ENCODE measurements around the gene CD44. TPM values are rescaled to one million over a fixed set of nuclear protein-coding genes. Genes with fewer than 3 reads are reported as not detected.

The CD44 gene
- total RNA-seq, 1 donor from 2014 or later: 15.4 TPM

DNA sequence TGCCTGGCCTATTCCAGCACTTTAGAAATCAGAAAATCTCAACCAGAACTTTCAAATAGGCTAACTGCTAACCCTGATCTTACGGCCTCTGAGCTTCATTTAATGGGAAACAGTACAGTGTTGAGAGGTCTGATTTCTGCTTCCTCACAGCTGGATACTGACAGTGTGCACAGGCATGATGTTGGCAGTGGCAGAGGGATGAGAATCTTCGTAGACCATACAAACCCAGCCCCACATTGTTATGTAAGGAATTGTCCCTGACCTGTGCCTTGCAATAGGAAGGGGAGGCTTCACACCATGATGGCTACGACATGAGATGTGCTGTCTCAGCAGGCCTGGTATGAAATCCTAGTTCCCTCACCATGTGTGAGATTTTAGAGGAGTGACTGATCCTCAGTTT is 49.0 kb downstream of the CD44 start:
- ATAC-seq (ENCODE audit: poor library complexity) (no peak), DNase-seq (no peak)
- intact Hi-C loops (cut with DNase I): no loop called here

DNA sequence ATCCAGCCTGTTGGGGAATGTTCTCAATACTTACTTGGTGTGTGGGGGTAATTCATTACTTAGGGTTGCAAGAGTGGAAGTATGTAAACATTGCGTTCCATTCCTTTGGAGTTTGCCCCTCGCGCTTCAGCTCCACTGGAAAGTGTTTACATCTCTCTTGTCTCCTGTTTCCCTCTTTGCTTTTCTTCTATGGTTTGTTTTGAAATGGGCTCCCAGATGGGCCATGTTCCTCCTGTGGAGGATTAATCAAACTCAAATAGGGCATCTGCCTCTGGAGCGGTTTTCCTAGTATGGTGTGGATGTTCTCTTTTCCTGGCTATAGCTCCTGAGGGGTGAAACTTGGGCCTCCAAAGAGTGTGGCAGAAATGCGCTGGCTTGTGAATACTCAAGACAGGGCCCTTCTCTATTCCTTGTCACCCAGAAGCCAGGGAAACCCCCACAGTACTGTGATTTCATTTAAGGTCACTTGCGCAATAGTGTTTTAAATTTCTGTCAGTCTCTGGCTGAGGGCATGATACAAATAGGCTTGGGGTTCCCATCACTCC is 51.9 kb downstream of the CD44 start:
- intact Hi-C loops (cut with DNase I): no loop called here
- ATAC-seq (ENCODE audit: poor library complexity) (peak; percentile 36), DNase-seq (no peak)

DNA sequence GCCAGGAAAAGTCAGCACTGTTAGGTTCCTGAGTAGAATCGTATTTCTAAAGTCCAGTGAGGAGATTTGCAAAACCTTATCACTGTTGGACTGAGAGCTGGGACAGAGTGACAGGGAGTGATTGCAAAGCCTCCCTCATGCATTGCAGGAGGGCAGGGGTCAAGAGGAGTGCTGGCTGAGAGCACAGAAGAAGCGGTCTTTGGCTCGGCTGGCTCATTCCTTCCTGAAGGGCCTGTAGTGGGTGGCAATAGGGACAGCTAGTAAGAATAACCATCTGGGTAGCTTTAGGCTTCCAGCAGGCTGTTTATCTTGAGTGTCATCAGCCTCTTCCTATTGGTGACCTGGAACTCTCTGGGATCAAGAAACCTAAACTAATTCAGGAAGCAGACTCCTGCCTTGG is 53.4 kb downstream of the CD44 start:
- intact Hi-C loops (cut with DNase I): no loop called here
- DNase-seq (peak; percentile 71), ATAC-seq (ENCODE audit: poor library complexity) (peak; percentile 95)

DNA sequence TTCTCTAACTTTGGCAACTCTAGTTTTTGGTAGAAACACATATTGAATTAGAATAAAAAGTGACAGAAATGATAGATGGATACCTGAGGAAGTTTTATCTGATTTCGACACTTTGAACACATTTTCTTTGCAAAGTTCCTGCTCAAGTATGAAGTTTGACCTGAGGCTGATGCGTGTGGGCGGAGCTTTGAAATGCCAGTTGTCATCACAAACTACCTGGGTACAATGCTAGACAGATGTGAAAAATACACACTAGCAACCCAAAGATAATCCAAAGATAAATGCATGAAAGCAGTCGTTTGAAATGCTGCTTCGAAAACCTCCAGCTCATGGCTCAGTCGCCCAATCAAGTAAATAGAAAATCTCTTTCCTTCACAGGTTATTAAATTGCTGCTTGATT is 54.8 kb downstream of the CD44 start:
- intact Hi-C loops (cut with DNase I): no loop called here
- DNase-seq: no peak
- ATAC-seq (ENCODE audit: poor library complexity): no peak

DNA sequence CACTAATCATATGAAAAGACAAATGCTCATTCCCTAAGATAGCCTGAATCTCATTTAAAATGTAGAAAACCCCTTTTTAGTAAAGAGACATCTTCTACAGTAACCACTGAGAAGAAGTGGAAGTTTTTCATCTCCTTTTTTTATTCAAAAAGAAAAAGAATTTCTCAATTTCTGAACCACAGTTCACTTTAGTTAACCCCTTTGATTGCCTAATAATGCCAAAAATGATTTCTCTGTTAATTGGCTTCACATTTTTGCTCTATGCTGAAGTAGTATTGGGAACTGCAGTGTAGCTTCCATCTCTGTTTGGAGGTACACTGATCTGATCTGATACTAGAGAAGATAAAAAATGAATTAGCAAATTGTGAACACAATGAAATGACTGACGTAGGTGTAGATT is 58.3 kb downstream of the CD44 start:
- no peak for DNase-seq
- no peak for ATAC-seq (ENCODE audit: poor library complexity)
- intact Hi-C loops (cut with DNase I): no loop called here

DNA sequence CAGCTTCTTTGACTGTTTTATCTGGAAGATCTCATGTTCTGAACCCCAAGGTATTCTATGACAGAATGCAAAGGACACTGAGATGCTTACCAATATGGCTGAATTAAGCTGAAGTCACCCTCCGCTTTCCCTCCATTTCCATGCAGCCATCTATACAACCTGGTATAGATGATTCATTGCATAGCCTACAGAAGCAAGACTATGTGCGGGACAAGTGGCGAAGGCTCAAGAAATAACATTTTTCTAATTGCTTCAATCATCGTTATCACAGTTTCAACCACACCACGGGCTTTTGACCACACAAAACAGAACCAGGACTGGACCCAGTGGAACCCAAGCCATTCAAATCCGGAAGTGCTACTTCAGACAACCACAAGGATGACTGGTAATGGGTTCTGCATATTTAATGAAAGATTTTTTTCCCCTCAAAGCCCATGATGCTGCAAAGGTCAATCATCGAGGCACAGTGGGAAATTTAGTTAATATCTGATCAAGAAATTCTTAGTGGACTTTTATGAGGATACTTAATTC is 61.9 kb downstream of the CD44 start:
- intact Hi-C loops (cut with DNase I): no loop called here
- ATAC-seq (ENCODE audit: poor library complexity) (no peak), DNase-seq (no peak)

DNA sequence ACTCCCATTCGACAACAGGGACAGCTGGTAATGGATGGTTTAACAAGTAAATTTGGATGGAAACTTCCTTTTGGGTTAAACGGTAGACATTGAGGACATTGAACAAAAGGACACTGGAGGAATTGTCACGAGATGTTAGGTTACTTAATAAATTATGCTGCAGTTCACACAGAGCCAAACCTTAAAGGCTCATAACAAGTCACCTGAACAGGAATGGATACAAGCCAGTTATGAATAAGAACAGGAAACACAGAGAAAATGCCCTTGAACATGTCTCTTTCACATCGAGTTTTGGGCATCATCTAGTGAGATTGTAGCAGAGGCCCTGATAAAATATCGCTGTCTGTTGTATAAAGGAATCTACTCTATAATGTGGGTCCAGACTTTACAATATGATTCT is 65.6 kb downstream of the CD44 start:
- DNase-seq (no peak), ATAC-seq (ENCODE audit: poor library complexity) (no peak)
- intact Hi-C loops (cut with DNase I): no loop called here

DNA sequence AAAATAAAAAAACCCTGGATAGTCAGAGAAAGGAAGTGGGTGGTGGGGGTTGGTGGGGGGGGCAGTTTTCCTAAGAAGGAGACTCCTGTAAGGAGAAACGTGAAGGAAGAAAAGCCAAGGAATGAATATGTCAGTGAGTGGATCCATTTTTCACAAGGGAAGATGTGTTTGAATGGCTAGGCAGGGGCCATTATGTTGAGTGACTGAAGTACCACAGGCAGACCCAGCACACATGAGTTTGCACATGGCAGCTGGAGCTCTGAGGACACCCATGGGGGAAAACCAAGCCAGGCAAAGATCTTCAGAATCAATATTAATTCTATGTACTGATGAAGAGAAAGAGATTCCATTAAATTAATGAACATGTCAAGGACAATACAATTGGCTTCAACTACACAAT is 67.6 kb downstream of the CD44 start:
- intact Hi-C loops (cut with DNase I): no loop called here
- no peak for ATAC-seq (ENCODE audit: poor library complexity)
- no peak for DNase-seq

DNA sequence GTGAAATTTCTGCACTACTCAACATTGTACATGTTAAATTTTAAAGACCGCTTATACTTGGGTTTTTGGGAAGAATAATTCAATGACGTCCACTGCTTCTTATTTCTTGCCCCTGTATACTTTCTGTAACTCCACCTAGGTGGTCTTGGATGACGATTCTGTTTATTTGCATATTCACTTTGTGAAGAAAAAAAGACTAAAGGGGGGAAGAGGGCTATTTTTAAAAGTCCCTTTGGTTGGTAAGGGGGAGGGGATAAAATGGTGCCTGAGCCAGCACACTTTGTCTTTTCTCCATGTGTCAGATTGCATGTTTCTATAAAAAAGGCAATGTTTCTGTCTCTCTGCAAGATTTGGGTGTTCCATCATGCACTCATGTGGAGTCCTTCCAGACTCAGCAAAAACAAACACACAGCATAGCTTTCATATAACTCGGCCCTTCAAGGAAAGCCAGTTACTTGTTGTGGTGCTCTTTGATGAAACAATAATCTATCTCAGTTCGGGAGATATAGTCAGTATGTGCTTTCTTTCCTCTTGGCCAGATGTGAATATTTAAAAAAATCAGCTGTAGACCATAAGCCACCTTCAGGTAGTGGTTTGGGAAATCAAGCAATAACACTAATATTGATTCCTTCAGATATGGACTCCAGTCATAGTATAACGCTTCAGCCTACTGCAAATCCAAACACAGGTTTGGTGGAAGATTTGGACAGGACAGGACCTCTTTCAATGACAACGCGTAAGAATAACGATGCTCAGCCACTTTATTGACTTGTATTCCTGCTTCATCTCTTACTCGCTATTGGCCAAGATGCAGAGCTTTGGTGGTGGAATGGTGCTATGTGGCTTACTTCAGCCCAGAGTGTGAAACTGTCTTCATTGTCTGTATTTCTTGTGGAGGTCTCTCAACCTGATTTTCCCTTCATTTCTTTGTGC is 68.8 kb downstream of the CD44 start:
- ATAC-seq (ENCODE audit: poor library complexity) (no peak), DNase-seq (no peak)
- intact Hi-C loops (cut with DNase I): no loop called here

DNA sequence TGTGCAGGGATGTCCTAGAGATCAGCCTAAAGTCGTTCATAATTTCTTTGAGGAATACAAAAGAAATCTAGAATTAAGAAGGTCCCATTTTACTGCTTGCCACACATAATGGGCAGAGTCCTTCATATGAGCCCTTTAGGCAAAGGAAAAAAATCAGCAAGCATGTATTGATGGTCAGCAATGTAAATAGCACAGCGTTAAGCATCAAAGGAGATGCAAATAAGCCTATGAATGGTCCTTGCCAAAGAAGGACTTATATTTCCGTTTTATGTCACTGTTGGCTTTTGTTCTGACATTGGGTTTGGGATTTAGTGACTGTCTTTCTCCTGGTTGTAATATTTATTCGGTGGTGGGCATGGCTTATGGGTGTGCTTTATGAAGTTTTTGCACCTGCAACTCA is 69.8 kb downstream of the CD44 start:
- intact Hi-C loops (cut with DNase I): no loop called here
- no peak for DNase-seq
- ATAC-seq (ENCODE audit: poor library complexity): no peak

DNA sequence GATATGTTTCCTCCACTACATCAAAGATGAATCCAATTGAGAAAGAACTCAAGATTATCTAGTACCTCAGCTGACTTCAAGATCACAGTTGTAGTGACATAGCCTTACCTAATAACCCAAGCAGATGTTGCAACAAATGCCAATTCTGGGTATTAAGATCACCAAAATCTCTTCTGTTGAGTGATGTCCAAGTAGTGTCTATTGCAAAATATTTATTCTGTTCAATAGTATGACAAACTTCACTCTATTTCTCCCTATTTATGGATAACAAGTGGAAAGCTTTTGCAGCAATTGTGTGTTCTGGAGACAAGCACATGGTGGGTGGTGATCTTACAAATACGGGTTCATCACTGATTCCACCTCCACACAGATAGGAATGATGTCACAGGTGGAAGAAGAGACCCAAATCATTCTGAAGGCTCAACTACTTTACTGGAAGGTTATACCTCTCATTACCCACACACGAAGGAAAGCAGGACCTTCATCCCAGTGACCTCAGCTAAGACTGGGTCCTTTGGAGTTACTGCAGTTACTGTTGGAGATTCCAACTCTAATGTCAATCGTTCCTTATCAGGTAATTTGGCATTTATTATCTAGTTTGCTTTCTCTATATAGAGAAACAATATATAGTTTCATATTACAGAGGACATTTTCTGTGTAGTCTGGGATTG is 72.0 kb downstream of the CD44 start:
- no peak for ATAC-seq (ENCODE audit: poor library complexity)
- DNase-seq: no peak
- intact Hi-C loops (cut with DNase I): no loop called here

DNA sequence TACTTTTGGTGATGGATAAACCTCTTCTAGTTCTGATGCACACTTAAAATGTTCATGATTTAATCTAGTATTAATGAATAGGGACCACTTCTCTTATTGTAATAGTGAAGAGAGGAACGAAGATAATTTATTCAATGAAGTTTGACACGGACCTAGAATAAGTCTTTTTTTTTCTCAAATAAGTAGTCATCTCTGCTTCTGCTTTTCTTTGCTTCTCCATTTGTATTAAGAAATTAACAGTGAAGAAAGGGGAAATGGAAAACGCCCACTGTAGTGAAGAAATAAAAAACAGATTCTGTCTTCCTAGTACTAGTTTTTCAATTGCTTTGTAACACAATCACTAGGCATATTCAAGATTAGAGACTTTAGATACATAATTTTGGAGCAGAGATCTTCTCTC is 73.0 kb downstream of the CD44 start:
- intact Hi-C loops (cut with DNase I): no loop called here
- DNase-seq: no peak

DNA sequence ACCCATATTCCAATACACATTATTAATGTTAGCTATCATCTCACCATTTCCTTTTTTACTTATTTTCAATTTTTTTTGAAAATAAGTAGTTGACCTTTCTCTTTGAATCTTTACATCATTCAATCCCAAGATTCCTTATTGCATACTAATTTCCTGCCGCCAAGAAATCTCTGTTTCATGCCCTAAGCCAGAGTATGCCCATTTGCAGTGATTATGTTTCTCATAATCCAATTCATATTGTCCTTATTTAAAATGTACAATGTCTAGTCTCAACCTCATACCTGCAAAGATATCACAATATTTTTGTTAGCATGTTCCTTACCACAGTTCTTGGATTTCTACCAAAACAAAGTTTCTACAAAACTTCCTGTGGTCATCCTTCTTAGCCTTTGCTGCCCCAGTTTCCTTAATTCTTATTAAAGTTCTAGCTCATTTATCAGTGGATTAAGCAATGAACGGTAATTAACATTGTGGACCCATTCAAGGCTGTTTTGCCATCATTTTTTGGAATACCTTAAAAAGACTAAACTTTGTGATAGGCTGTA is 75.3 kb downstream of the CD44 start:
- DNase-seq: no peak
- no peak for ATAC-seq (ENCODE audit: poor library complexity)
- intact Hi-C loops (cut with DNase I): no loop called here

More for the DNA sequence above, 73.0 kb downstream of the CD44 start:
- peak; percentile 61 for ATAC-seq (ENCODE audit: poor library complexity)

DNA sequence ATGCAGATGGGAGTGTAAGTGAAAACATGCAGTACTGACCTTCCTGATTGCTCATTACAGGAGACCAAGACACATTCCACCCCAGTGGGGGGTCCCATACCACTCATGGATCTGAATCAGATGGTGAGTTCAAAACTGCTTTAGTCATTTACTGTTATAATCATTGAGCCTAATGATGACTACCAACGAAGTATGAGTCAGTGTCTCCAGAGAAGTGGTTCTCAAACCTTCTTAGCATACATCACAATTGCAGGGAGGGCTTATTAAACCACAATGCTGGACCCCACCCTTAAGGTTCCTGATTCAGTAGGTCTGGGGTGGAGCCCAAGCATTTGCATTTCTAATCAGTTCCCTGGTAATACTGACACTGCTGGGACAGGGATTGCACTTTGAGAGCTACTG is 75.8 kb downstream of the CD44 start:
- intact Hi-C loops (cut with DNase I): no loop called here
- no peak for DNase-seq
- ATAC-seq (ENCODE audit: poor library complexity): no peak

DNA sequence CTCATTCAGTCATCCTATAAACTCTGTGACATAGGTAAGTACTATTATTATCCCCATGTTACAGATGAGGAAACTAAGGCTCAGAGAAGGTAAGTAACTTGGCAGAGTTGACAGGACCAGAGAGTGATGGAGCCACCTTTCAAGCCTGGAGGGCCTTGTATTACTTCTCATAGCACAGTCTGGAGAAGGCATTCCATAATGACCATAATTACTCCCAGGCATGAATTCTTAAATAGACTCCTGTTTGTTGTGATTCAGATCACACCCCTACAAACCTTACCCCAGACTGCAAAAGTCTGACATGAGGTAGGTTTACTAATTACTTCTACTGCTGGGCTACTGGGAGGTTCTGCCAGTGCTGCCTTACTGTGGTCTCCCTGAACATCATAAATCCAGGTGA is 77.0 kb downstream of the CD44 start:
- no peak for ATAC-seq (ENCODE audit: poor library complexity)
- intact Hi-C loops (cut with DNase I): no loop called here
- DNase-seq: no peak

DNA sequence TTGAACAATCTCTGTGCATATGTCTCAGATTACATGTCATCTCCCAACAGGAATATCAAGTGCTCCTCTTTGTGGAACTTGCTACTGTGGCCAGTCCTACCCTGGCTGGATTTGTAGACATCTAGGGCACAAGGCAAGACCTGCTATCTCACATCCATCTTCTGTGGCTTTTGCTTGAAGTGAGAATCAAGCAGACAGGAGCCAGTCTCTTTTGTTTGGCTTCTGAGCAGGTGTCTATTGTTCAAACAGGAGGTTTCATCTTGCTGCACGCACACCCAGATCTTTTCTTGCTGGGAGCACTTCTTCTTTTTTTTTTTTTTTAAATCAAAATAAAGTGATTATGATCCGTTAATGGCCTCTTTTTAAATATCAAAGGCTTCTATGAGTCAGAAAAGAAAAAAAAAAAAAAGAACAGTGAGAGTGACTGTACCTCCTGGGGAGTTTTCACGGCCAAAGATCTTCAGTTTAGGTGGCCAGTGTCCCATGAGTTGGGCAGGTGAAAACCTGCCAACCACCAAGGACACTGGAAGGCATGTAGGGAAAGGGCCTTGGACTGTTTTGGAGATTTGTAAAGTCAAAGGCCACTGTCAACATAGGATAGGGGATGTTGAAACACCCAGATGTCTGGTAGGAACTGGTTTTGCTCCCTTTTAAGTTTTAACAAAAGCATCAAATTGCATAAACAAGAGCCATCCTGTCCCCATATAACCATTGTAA is 78.1 kb downstream of the CD44 start:
- ATAC-seq (ENCODE audit: poor library complexity) (no peak), DNase-seq (no peak)
- intact Hi-C loops (cut with DNase I): no loop called here

DNA sequence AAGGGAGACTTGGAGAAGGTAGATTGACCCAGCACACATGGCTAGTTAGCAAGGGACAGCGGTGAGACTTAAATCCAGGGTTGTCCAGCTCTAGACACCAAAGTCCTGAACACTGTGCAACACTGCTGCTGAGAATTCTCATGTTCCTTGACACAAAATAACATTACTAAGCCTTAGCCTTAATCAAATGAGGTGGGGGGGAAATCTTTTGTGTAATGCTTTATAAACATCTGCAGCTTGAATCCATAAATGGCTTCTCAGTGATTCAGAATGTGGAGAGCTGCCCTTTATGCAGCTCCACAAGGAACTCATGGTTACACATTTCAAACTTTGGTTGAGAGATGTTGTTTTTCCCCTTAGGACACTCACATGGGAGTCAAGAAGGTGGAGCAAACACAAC is 80.0 kb downstream of the CD44 start:
- intact Hi-C loops (cut with DNase I): no loop called here
- DNase-seq: no peak
- no peak for ATAC-seq (ENCODE audit: poor library complexity)

DNA sequence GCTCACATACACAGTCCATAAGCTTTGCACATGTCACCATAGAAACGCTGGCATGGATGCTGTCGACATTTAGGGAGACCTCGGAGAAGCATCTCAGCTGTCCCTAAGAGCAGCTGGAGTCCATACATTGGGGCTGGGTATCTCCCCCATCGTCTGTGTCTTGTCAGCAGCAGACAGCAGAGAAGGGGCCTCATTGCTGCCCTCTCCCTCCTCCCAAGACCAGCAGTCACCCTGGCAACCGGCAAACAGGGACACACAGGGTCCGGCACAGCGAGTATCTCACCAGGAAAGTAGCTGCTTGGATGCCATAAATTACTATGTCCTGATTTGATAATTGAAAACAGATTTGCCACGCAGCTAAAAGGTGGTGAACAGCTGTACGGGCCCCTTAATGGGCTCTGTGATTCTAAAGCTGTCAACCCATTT is 84.4 kb downstream of the CD44 start:
- intact Hi-C loops (cut with DNase I): no loop called here
- DNase-seq: peak; percentile 42
- no peak for ATAC-seq (ENCODE audit: poor library complexity)

DNA sequence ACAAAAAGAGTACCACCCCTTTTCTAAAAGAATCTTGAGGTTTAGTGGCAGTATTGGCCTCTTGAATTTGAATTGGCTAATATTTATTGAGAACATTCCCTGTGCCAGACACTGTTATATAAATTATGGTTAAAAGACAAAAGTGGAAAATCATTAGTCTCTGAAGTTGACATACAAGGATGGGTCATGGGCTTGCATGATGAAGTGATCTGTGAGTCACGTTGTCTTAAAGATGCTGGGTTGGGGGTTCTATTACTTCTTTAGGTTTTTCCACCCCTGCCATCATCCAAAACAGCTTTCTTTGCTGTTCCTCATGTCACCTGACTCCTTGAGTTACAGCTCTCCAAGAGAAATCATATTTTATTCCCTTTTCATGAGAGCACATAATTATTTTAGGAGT is 85.0 kb downstream of the CD44 start:
- ATAC-seq (ENCODE audit: poor library complexity): no peak
- DNase-seq: no peak
- intact Hi-C loops (cut with DNase I): no loop called here
